CD4-positive, alpha-beta T cell treated with Interleukin-6 at 100 ng/mL for 8 hours (primary cell): Measurements from ENCODE around the gene PILRB.
"Not testable (repeated sequence)": the region's sequence is repeated elsewhere in the genome, so short reads cannot be mapped to it uniquely, and the experiment has no call there.

Source experiments
- DNase-seq: peaks from one replicate; pipeline ENCODE4 v3.0.0-alpha.2; 2020; ENCODE audit warnings: mixed read lengths, low spot score

Gene PILRB

GRCh38 chr7:100356416-100357068, 1.4 kb upstream of the PILRB start:
- DNase-seq: no peak

- DNase-seq: no peak
Measured at GRCh38 chr7:100357131-100357561, 771 bp upstream of the PILRB start.

- DNase-seq: no peak
Measured at GRCh38 chr7:100358857-100359212, 918 bp downstream of the PILRB start.

GRCh38 chr7:100360135-100360854, 2.4 kb downstream of the PILRB start:
- DNase-seq: no peak

GRCh38 chr7:100363098-100363497, 5.2 kb downstream of the PILRB start:
- DNase-seq: no peak

- not testable (repeated sequence) for DNase-seq
Measured at GRCh38 chr7:100363797-100364196, 5.9 kb downstream of the PILRB start.

GRCh38 chr7:100364480-100364879, 6.6 kb downstream of the PILRB start:
- no peak for DNase-seq

GRCh38 chr7:100365998-100366367, 8.1 kb downstream of the PILRB start:
- DNase-seq: not testable (repeated sequence)

GRCh38 chr7:100366411-100367250, 8.7 kb downstream of the PILRB start:
- no peak for DNase-seq

- no peak for DNase-seq
Measured at GRCh38 chr7:100367251-100367620, 9.3 kb downstream of the PILRB start.

- DNase-seq: no peak
Measured at GRCh38 chr7:100367676-100368613, 10.0 kb downstream of the PILRB start.

- DNase-seq: no peak
Measured at GRCh38 chr7:100369105-100369504, 11.2 kb downstream of the PILRB start.

- DNase-seq: no peak
Measured at GRCh38 chr7:100370303-100370702, 12.4 kb downstream of the PILRB start.

- DNase-seq: no peak
Measured at GRCh38 chr7:100370746-100371145, 12.8 kb downstream of the PILRB start.

- DNase-seq: no peak
Measured at GRCh38 chr7:100371561-100372171, 13.7 kb downstream of the PILRB start.

GRCh38 chr7:100372256-100372655, 14.3 kb downstream of the PILRB start:
- no peak for DNase-seq

- DNase-seq: no peak
Measured at GRCh38 chr7:100372694-100373093, 14.8 kb downstream of the PILRB start.

- no peak for DNase-seq
Measured at GRCh38 chr7:100373261-100373831, 15.4 kb downstream of the PILRB start, which contains the start of gene PILRA. PILRA (plus strand) TSS chr7:100373487; CDS start chr7:100373657, 170 bp downstream.

- DNase-seq: not testable (repeated sequence)
Measured at GRCh38 chr7:100373870-100374598, 16.1 kb downstream of the PILRB start.

- DNase-seq: no peak
Measured at GRCh38 chr7:100374601-100375000, 16.7 kb downstream of the PILRB start.
